Sigmoid colon (tissue), 4 donors: Measurements from ENCODE around the gene SIX5.

Experiments
- CTCF ChIP-seq, 4 experiments: fragments of 450-650 bp in 3 of 4; fragments of 200-600 bp in 1 of 4; IDR thresholded peaks; one replicate each; pipeline ENCODE4 v1.5.1; 2016 to 2019; ENCODE audit warnings: antibody characterized with exemption in 4 of 4, mild to moderate bottlenecking in 3 of 4, moderate library complexity in 2 of 4
- POLR2AphosphoS5 ChIP-seq, 4 donors: sonication (generic); formaldehyde crosslinking; IDR thresholded peaks; one replicate each; pipeline ENCODE4 v1.6.1; 2017; ENCODE audit warnings: antibody characterized with exemption in 4 of 4

- TF ChIP-seq CTCF (IDR thresholded peaks at IDR 0.05) (no peak), POLR2AphosphoS5 (IDR thresholded peaks at IDR 0.05) (no peak)
These were observed 4.6 kb downstream of the SIX5 start for GRCh38 chr19:45764475-45764874.
